ENCODE data around the gene TRIM31.
A peak's percentile ranks its signal among the peaks of the same experiment; 100 is the strongest.

The TRIM31 gene

GRCh38 chr6:30111266-30111856 lies 1.5 kb downstream of the TRIM31 start:
- no peak for DNase-seq

- DNase-seq = no peak
These were observed 8.2 kb downstream of the TRIM31 start for GRCh38 chr6:30104661-30105060.

GRCh38 chr6:30103872-30104179 lies 9.1 kb downstream of the TRIM31 start:
- DNase-seq = no peak

GRCh38 chr6:30102970-30103871 lies 9.7 kb downstream of the TRIM31 start:
- peak; percentile 95 for DNase-seq

GRCh38 chr6:30102414-30102969 lies 10.4 kb downstream of the TRIM31 start:
- DNase-seq = no peak

- peak; percentile 85 for DNase-seq
These were observed 11.2 kb downstream of the TRIM31 start for GRCh38 chr6:30101444-30102413.

- DNase-seq = no peak
These were observed 12.1 kb downstream of the TRIM31 start for GRCh38 chr6:30100585-30101443.

- no peak for DNase-seq
These were observed 12.7 kb downstream of the TRIM31 start for GRCh38 chr6:30100154-30100553.

GRCh38 chr6:30097902-30098768 lies 14.8 kb downstream of the TRIM31 start:
- DNase-seq = peak; percentile 66

GRCh38 chr6:30096829-30097228 lies 16.1 kb downstream of the TRIM31 start:
- DNase-seq = no peak

GRCh38 chr6:30093951-30094661 lies 18.8 kb downstream of the TRIM31 start:
- DNase-seq = no peak

- no peak for DNase-seq
These were observed 19.9 kb downstream of the TRIM31 start for GRCh38 chr6:30092852-30093543.

GRCh38 chr6:30091577-30092381 lies 21.1 kb downstream of the TRIM31 start:
- DNase-seq = no peak

- no peak for DNase-seq
These were observed 25.0 kb downstream of the TRIM31 start for GRCh38 chr6:30087876-30088275.

- no peak for DNase-seq
These were observed 35.7 kb downstream of the TRIM31 start for GRCh38 chr6:30077218-30077617.

GRCh38 chr6:30075790-30076732 lies 36.8 kb downstream of the TRIM31 start:
- no peak for DNase-seq

- no peak for DNase-seq
These were observed 37.6 kb downstream of the TRIM31 start, which contains the start of gene RNF39 for GRCh38 chr6:30075094-30075789. Gene RNF39 (minus strand): TSS chr6:30075769. CDS start chr6:30075585, 184 bp downstream.

All from hematopoietic multipotent progenitor cell treated with erythropoietin and hydrocortisone succinate and interleukin-3 and kit ligand, for 4 days (in vitro differentiated cells).